HG03095 (cell line): ENCODE measurements around the gene GATB.

Experiments used
- ATAC-seq: cut with Tn5 transposase; IDR thresholded peaks from one replicate; pipeline ENCODE4 v1.9.1; 2021; ENCODE audit warnings: moderate library complexity; ENCODE audit not compliant: unreplicated experiment

Gene GATB

GRCh38 chr4:151760712-151761661, at the start of gene GATB:
Gene GATB (minus strand): TSS chr4:151761007. CDS start chr4:151760982, 25 bp downstream.
- peak; percentile 100 for ATAC-seq

- ATAC-seq: no peak
These were observed 49.7 kb upstream of the GATB start for GRCh38 chr4:151810476-151810875.

GRCh38 chr4:151809716-151810115, 48.9 kb upstream of the GATB start:
- ATAC-seq: no peak

GRCh38 chr4:151808542-151808941, 47.7 kb upstream of the GATB start:
- ATAC-seq: no peak

GRCh38 chr4:151808120-151808529, 47.3 kb upstream of the GATB start:
- ATAC-seq: no peak

GRCh38 chr4:151807220-151807619, 46.4 kb upstream of the GATB start:
- no peak for ATAC-seq

- no peak for ATAC-seq
These were observed 45.7 kb upstream of the GATB start for GRCh38 chr4:151806511-151806927.

- ATAC-seq: no peak
These were observed 44.0 kb upstream of the GATB start for GRCh38 chr4:151804821-151805220.

- ATAC-seq: no peak
These were observed 43.4 kb upstream of the GATB start for GRCh38 chr4:151804086-151804630.

- no peak for ATAC-seq
These were observed 42.4 kb upstream of the GATB start for GRCh38 chr4:151803246-151803645.

GRCh38 chr4:151801547-151802516, 41.0 kb upstream of the GATB start:
- no peak for ATAC-seq

GRCh38 chr4:151799417-151800012, 38.7 kb upstream of the GATB start:
- no peak for ATAC-seq

- peak; percentile 92 for ATAC-seq
These were observed 38.0 kb upstream of the GATB start for GRCh38 chr4:151798678-151799416.

- ATAC-seq: no peak
These were observed 37.0 kb upstream of the GATB start for GRCh38 chr4:151797853-151798252.

GRCh38 chr4:151797131-151797530, 36.3 kb upstream of the GATB start:
- no peak for ATAC-seq

- no peak for ATAC-seq
These were observed 35.3 kb upstream of the GATB start for GRCh38 chr4:151796106-151796505.

GRCh38 chr4:151792995-151793394, 32.2 kb upstream of the GATB start:
- ATAC-seq: peak; percentile 63

- no peak for ATAC-seq
These were observed 31.7 kb upstream of the GATB start for GRCh38 chr4:151792530-151792929.

- ATAC-seq: no peak
These were observed 27.2 kb upstream of the GATB start for GRCh38 chr4:151788021-151788420.

- ATAC-seq: no peak
These were observed 25.3 kb upstream of the GATB start for GRCh38 chr4:151786158-151786495.
